Measurements from ENCODE around the gene GLTP.

The GLTP gene

GRCh38 chr12:109804820-109805761, 75.2 kb downstream of the GLTP start:
- Histone ChIP-seq H3K4me3 (ENCODE audit: low read depth, low read length) (no peak overlapping the region), H3K27me3 (ENCODE audit: insufficient read depth, low read depth, severe bottlenecking) (no peaks in the 10 kb centered on the region), H3K9me3 (ENCODE audit: severe bottlenecking) (no peaks in the 10 kb centered on the region), H3K36me3 (no peaks in the 10 kb centered on the region), H3K27ac (peak overlapping the region; percentile 24; the same call in 1 of the 2 replicates)
- peak; percentile 77 for DNase-seq
- peak; percentile 94 for TF ChIP-seq CTCF (IDR thresholded peaks at IDR 0.05; ENCODE audit: low read depth, low read length)

DNA sequence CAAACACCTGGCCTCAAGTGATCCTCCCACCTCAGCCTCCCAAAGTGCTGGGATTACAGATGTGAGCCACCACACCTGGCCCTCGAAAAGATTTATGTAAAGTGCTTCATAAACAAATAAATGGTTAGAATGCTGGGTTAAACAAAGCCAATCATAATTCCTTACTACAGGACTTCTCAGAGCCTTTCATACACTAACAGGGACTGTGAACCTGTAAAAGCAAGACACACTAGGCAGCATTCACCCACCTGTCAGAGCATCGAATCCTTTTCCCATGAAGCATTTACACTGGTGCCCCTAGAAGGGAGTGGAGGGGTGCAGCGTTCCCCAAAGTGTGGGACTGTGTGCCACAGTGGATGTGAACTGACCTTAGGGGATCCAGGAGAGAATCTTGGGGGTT, 76.7 kb downstream of the GLTP start:
- Histone ChIP-seq H3K36me3 (no peaks in the 10 kb centered on the region), H3K4me3 (ENCODE audit: low read depth, low read length) (no peak overlapping the region), H3K27me3 (ENCODE audit: insufficient read depth, low read depth, severe bottlenecking) (no peaks in the 10 kb centered on the region), H3K9me3 (ENCODE audit: severe bottlenecking) (no peaks in the 10 kb centered on the region), H3K27ac (no peak overlapping the region)
- no peak for TF ChIP-seq CTCF (IDR thresholded peaks at IDR 0.05; ENCODE audit: low read depth, low read length)
- no peak for DNase-seq

GRCh38 chr12:109802828-109803227, 77.5 kb downstream of the GLTP start:
- Histone ChIP-seq H3K27me3 (ENCODE audit: insufficient read depth, low read depth, severe bottlenecking) (no peaks in the 10 kb centered on the region), H3K9me3 (ENCODE audit: severe bottlenecking) (no peaks in the 10 kb centered on the region), H3K36me3 (no peaks in the 10 kb centered on the region), H3K4me3 (ENCODE audit: low read depth, low read length) (no peak overlapping the region), H3K27ac (no peak overlapping the region)
- TF ChIP-seq CTCF (IDR thresholded peaks at IDR 0.05; ENCODE audit: low read depth, low read length): no peak
- no peak for DNase-seq
